Inflammatory macrophage treated with lipopolysaccharide for 1 hour (primary cell): ENCODE data around the gene TMEM150A.
"Not testable (repeated sequence)": the region's sequence is repeated elsewhere in the genome, so short reads cannot be mapped to it uniquely, and the experiment has no call there.

ENCODE experiments used
- DNase-seq, 2 donors: peaks; one replicate each; pipeline ENCODE4 v3.0.0-alpha.2; 2020 to 2022

The TMEM150A gene, protein sequence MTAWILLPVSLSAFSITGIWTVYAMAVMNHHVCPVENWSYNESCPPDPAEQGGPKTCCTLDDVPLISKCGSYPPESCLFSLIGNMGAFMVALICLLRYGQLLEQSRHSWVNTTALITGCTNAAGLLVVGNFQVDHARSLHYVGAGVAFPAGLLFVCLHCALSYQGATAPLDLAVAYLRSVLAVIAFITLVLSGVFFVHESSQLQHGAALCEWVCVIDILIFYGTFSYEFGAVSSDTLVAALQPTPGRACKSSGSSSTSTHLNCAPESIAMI

DNA sequence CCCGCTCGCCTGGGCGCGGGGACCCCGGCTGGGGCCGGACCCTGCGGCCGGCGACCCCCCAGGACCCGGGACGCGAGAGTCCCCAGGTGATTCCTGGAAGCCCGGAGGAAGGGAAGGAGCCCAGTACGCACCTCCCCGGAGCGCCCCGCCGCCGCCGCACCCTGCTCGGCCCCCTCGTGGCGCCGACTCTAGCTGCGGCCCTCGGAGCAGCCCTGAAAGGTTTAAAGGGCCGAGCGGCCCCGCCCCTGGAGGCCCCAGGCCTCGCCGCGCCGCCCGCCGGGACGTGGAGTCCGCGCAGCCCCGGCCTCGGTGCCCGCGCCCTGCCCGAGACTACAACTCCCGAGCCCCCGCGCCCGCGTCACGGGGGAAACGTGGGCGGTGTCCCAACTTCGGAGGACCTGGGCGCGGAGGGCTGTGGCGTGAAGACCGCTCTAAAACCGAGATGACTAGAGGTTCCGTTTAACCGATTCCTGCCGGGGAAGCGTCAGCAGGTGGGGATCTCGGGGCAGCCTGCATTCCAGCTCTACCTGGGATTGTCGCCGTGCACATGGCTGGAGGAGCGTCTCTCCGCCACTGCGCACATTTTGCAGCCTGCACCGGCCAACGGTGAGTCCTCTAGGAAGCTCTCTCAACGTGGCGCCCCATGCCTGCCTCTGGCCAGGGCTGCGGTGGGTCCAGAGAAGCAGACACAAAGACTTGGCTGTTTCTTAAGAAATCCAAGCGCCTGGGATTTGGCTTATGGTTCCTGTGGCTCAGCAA, at the start of gene TMEM150A:
TSS of gene TMEM150A (minus strand) at position 223 of the 759 bp plus-strand sequence. CDS start 750 bp downstream, outside the sequence.
- DNase-seq, result peak; percentile 92

DNA sequence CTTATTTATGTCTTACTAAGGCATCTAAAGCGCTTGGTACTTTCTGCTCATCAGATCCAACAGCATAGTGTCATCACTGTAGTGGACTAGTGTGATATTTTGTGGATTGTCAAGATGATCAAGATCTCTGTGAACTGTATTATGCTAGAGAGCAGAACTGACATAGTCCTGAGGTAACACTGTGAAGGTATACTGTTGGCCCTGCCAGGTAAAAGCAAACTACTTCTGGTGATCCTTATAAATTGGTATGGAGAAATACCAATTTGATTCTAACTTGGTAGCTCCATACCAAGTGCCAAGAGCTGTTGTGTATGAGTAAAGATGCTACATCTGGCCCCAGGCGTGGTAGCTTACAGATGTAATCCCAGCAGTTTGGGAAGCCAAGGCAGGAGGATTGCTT, 49.6 kb upstream of the TMEM150A start:
- DNase-seq, result no peak

DNA sequence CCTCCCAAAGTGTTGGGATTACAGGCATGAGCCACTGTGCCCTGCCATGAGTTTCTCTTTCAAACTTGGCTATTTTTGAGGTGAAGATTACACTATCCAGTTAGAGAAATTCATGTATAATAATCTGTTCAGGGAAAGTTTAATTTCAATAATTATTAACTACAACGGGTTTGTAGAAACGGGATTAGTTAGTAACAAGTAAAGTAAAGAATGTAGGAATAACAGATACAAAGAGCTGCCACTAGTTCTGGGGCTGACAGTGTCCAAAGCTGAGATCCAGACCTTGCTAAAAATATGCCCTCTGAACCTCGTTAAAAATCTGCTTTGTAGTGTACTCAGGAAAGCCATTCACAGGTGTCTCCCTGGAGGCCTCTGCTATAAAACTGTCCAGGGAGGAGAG, 48.6 kb upstream of the TMEM150A start:
- no peak for DNase-seq

DNA sequence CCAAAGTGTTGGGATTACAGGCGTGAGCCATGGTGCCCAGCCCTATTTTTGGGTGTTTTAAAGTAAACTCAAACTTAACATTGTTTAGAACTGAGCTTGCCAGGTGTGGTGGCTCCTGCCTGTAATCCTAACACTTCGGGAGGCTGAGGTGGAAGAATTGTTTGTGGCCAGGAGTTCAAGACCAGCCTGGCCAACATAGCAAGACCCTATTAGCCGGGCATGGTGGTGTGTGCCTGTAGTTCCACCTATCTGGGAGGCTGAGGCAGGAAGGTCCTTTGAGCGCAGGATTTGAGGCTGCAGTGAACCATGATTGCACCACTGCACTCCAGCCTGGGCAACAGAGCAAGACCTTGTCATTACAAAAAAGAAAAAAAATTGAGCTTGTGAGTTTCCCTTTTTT, 48.0 kb upstream of the TMEM150A start:
- no peak for DNase-seq

DNA sequence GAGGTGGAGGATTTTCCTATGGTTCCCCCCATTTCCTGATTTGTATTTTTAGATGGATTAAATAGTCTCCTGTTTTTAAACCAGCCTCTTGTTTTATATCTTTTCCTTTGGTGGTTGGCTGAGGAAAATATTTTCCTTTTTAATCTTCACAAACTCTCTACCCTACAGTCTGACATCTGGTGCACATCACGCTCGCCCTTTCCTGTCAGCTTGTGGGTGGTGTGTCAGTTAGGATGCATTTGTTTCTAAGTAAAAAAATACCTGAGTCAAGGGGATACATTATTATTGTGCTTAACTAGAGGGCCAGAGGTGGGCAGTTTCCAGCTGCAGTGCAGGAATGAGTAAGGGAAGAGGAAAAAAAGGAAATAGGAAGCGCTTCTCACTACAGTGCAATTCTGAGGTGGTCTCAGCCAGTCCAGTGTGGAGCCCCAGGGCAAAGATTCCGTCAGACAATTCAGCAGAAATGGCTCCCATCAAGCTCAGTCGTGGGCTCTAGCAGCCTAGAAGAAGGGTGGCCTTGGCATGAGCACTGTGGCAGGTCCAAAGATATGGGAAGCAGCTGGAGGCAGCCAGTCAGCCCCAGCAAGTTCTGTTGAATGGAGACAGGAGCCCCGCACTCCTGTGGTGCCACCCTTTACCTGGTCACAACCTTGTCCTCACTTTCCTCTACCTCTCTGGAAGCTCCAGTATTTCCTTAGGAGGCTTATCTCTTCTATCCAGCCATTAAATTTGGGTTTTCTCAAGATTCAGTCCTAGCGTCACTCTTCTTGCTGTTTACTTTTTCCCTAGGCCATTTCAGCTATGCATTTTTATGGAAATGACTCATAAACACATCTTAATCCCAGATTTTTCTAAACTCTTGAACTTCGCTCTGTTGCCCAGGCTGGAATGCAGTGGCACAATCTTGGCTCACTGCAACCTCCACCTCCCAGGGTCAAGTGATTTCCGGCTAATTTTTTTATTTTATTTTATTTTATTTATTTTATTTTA, 47.0 kb upstream of the TMEM150A start:
- DNase-seq, result no peak

DNA sequence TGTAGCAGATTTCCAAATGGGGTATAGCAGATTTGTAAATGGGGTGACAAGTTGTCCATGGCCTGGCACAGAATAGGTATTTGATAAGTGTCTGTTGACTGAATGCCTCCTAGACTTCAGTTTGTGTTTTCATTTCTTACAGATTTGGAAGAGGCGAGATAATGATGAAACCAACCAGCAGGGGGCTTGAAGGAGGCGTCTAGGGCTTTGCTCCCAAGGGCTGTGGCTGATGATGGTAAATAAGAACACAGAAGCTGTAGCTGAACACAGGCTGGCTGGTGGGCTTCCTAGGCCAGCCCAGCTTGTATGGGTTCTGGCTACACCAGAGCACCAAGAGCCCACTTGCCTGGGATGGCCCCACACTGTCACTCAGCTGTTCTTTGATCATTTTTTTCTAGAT, 46.1 kb upstream of the TMEM150A start:
- peak; percentile 23 to 51 for DNase-seq

DNA sequence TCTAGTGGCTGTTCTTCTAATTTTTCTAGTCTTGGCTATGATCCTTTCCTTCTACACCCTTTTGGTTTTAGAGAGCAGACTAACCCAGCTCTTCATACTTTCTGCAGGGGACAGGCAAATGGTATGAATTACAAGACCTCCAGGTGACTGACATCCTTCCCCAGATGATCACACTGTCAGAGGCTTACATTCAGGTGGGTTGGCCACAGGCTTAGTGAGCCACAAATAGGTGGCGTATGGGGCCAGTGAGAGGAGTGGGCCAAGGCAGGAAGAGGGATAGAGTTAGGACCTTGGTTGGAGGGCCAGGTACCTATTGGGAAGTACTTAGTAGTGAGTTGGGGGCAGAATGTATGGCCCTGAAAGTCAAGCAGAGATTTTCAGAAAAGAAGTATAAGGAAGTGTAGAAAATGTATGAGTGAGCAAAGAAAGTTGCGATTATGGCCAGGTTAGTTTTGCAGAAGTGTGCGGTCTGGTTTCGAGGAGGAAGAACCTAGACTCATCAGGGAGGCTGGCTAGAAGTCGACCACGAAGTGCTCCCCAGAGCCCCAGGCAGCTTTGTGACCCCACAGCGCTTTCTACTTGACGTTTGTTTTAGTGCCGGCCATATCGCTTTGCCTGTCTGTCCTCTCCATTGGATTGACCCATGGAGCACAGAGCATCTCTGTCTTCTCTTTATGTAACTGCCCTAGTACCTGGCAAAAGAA, 45.5 kb upstream of the TMEM150A start:
- DNase-seq, result no peak

DNA sequence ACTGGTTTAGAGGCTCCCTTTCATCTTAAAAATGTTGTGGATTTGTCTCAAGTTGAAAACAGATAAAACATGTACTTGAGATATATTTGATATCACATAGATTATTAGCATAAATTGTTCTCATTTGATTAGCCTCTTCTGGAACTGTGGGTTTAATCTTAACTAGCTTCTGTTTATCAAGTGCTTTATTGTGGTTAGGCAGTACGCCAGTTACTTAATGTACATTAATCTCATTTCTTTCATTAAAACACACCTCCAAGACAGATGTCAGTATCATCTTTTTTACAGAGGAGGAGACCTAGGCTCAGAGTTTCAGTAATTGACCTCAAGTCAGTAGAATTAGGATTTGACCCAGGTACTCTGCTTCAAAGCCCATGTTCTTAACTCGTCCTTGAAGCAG, 43.7 kb upstream of the TMEM150A start:
- no peak for DNase-seq

DNA sequence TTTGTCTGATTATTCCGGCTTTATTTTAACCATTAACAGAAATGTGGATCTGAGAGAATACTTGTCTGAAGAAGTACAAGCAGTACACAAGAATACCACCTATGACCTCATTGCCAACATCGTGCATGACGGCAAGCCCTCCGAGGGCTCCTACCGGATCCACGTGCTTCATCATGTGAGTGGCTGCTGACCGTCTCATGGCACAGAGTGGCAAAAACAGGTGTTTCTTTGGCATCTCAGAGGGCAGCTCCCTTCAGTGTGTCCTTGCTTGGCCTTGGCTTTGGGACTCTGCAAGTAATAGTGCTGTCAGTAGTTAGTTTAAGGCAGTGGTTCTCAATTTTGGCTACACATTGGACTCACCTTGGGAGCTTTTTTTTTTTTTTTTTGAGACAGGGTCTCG, 42.4 kb upstream of the TMEM150A start:
- DNase-seq, result no peak

DNA sequence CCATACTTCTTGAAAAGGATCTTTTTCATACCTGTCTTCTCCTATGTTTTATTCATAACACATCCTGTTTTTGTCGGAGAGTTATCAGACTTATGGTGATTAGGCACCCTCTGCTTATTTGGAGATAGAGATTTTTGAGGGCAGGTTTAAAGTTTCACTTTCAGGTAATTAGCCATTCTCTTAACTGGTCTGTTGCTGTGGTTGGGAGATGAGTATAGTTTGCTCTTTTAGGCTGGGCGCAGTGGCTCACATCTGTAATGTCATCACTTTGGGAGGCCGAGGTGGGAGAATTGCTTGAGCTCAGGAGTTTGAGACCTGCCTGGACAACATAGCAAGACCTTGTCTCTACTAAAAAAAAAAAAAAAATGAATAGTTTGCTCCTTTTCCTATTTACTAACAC, 40.2 kb upstream of the TMEM150A start:
- DNase-seq, result no peak

DNA sequence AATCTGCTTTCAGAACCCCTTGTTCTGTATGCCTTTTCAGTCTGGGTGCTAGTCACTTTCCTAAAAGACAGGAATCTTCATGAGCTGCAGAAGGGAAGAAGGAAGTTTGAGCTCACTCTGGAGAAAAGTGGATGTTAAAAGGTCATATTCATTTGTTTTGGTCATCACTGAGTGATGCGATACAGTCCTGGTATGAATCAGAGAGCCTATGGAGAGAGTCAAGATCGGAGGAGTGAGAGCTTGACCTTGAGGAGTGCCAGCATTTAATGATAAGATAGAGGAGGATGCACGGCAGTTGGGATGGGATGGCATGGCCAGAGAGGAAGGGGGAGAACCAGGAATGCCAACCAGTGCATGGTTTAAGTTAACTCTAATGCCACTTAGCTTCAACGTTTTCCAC, 33.1 kb upstream of the TMEM150A start:
- DNase-seq, result no peak

DNA sequence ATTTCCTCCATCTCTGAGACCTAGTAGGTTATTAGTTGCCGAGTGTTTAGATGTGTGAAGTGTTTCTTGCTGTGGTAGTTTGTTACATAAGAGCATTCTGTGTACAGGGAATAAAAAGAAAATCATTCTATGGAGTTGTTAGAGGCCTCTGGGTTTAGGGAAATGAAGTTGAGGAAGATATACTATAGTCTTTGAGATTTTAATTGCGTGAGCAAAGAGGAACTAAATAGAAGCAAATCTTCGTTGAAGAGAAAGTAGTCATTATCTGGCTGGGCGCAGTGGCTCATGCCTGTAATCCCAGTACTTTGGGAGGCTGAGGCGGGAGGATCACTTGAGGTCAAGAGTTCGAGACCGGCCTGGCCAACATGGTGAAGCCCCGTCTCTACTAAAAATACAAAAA, 32.5 kb upstream of the TMEM150A start:
- peak; percentile 16 to 19 for DNase-seq

DNA sequence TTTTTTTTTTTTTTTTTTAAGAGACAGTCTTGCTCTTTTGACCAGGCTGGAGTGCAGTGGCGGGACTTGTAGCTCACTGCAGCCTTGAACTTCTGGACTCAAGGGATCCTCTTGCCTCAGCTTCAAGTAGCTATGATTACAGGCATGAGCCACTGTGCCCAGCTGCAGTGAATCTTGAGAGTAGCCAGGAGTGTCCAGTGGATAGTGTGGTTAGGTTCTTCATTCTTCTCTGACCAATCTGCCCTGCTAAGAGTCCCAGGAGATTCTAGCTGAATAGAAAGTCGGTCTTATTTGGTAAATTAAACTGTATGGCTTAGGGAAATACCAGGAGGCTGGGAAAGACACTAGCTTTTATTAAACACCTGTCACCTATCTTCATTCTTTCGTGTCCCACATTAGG, 28.8 kb upstream of the TMEM150A start:
- DNase-seq, result no peak

DNA sequence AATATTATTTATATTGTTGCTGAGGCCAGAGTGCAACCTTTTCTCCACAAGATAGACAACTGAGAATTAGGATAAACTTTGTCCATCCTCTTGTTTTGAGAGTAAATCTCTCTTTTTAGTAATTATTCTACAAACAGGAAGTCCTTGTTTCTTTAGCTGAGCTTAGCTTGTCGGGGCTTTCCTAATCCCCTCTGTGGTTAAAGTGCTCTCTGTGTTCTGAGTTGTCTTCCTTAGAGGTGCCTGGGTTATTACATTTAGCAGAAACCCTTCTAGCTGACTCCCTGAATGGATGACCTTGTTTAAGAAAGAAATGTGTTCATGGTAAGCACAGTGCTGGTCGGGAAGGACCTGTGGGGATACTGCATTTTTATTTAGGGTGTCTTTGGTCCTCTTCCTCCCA, 26.2 kb upstream of the TMEM150A start:
- no peak for DNase-seq

DNA sequence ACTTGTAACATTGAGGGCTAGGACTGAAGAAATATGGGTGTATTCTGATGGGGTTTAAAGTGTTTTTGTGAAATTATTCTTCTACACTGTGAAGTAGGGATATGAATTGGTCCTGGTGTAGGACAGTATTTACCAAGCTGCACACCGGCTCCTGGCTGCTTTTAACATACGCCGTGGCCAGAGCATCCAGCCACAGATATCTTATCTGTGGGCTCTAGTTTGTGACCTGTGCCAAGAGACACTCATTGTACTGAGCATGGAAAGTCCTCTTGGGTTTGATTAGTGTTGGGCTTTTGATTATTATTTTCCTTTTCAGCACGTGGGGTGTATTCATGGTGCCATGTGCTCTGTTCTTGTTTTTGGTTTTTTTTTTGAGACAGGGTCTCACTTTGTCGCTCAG, 21.5 kb upstream of the TMEM150A start:
- DNase-seq, result no peak

DNA sequence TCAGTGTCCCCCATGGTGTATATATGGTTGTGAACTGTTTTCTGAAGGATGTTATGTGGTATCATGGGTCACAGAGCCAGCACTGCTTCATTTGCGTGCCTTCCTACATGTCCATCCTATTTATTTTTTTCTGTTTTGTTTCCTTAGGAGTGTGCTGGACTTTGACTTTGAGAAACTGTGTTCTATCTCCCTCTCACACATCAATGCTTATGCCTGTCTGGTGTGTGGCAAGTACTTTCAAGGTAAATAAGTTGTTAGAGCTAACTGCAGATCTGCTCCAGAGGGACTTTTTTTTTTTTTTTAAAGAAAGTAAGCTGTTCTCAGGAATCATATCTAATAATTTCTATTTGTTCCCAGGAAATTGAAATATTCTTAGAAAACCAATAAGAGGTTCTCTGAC, 18.8 kb upstream of the TMEM150A start:
- DNase-seq, result no peak

DNA sequence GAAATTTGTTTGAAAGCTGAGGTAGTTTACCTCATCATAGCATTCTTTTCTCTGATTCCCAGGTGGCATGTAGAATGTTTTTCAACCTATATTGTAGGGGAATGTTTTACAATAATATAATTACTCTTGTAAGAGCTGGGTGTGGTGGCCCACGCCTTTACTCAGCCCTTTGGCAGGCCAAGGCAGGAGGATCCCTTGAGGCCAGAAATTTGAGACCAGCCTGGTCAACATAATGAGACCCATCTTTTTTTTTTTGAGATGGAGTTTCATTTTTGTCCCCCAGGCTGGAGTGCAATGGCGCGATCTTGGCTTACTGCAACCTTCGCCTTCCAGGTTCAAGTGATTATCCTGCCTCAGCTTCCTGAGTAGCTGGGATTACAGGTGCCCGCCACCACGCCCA, 17.1 kb upstream of the TMEM150A start:
- no peak for DNase-seq

DNA sequence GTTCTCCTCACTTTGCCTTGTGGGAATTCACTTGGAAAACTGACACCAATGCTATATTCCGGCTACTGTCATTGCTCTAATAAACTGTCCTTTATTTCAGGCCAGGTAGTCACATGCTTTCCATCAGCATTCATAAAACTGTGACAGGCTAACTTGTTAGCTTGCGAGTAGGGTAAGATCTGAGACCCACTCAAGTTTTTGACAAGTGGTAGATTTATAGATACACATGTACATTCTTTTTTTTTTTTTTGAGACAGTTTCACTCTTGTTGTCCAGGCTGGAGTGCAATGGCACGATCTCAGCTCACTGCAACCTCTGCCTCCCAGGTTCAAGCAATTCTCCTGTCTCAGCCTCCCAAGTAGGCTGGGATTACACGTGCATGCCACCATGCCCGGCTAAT, 15.2 kb upstream of the TMEM150A start:
- not testable (repeated sequence) for DNase-seq

DNA sequence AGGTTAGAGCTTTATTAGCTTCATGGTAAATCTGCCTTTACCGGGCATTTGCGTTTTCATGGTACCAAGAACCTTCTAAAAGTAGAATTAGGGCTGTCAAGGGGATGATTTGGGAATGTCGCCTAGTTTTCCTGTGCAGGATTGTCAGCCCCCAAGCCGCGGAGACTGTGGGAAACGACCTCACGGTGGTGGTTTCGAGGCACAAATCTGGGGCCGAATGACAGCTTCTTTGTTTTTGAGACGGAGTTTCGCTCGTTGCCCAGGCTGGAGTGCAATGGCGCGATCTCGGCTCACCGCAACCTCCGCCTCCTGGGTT, 12.9 kb upstream of the TMEM150A start:
- DNase-seq, result no peak

DNA sequence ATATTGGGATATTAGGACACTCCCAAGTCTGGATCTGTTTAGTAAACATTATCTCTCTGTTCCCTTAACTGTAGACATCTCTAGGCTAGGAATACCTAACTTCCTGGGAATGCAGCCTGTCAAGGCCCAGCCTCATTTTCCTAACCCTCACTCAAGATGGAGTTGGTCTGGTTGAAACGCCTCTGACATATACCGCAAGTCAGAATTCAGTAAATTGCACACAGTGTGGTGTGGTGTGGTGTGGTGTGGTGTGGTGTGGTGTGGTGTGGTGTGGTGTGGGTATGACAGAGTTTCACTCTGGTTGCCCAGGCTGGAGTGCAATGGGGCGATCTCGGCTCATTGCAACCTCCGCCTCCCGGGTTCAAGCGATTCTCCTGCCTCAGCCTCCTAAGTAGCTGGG, 12.3 kb upstream of the TMEM150A start:
- DNase-seq, result not testable (repeated sequence)

DNA sequence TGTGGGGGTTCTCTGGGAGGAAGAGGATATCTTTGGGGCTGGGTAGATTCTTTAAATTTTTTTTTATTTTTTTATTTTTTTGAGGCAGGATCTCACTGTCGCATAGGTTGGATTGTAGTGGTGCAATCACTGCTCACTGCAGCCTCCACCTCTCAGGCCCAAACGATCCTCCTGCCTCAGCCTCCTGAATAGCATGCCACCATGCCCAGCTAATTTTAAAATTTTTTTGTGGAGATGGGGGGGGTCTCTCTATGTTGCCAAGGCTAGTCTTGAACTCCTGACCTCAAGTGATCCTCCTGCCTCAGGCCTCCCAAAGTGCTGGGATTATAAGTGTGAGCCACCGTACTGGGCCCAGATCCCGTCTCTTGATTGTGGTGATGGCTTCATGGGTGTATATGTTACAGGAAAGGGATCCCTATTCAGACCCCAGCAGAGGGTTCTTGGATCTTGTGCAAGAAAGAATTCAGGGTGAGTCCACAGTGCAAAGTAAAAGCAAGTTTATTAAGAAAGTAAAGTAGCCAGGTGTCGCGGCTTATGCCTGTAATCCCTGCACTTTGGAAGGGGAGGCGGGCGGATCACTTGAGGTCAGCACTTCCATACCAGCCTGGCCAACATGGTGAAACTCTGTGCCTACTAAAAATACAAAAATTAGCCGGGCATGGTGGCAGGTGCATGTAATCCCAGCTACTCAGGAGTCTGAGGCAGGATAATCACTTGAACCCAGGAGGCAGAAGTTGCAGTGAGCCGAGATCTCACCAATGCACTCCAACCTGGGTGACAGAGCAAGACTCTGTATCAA, 11.4 kb upstream of the TMEM150A start:
- no peak for DNase-seq
